Fibroblast of the aortic adventitia (primary cell): ENCODE results near the gene PACRG. TPM values are rescaled to one million over a fixed set of nuclear protein-coding genes. Genes with fewer than 3 reads are reported as not detected.

Source experiments
- DNase-seq: peaks from one replicate; pipeline ENCODE4 v3.0.0-alpha.2; 2010; ENCODE audit warnings: low read depth
- H3K4me3 ChIP-seq: 2 replicates; pipeline ENCODE4 v1.5.1; 2011; ENCODE audit warnings: low read depth, mild to moderate bottlenecking, control low read depth, low read length, moderate library complexity
- total RNA-seq: library from RNA; depleted of rRNA; stranded (reverse); fragments of >200 nt; gene quantifications from 2 replicates; pipeline ENCODE4 v1.2.3, GENCODE V29; 2012; ENCODE audit warnings: low replicate concordance
- TF ChIP-seq, protein P1 (sequence below): IDR thresholded peaks from 2 replicates; pipeline ENCODE4 v1.5.1; 2011; ENCODE audit warnings: mild to moderate bottlenecking, low read length, control low read depth, inconsistent platforms; ENCODE audit not compliant: insufficient read depth

PACRG gene
- total RNA-seq, 1 donor = 0.63 TPM

DNA sequence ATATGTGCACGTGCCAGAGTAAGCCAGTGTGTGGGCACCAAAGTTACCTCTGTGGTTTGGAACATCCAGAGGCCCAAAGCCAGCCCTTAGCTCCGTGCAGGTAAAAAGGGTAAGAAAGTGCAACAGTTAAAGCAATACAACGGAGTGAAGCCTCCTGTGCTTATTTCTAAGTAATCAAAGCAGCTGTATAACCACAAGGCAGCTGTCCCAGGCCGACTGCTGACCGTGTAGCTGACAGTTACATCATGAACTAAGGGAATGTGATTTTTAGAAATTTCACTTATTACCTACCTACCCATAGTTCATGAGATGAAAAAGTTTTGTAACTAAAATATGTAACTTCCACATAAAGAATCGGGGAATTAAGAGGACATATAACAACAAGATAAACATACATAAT, 565.5 kb downstream of the PACRG start:
- H3K4me3 ChIP-seq = no peak overlapping the region
- TF ChIP-seq, protein P1, sequence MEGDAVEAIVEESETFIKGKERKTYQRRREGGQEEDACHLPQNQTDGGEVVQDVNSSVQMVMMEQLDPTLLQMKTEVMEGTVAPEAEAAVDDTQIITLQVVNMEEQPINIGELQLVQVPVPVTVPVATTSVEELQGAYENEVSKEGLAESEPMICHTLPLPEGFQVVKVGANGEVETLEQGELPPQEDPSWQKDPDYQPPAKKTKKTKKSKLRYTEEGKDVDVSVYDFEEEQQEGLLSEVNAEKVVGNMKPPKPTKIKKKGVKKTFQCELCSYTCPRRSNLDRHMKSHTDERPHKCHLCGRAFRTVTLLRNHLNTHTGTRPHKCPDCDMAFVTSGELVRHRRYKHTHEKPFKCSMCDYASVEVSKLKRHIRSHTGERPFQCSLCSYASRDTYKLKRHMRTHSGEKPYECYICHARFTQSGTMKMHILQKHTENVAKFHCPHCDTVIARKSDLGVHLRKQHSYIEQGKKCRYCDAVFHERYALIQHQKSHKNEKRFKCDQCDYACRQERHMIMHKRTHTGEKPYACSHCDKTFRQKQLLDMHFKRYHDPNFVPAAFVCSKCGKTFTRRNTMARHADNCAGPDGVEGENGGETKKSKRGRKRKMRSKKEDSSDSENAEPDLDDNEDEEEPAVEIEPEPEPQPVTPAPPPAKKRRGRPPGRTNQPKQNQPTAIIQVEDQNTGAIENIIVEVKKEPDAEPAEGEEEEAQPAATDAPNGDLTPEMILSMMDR = no peak
- DNase-seq = no peak

DNA sequence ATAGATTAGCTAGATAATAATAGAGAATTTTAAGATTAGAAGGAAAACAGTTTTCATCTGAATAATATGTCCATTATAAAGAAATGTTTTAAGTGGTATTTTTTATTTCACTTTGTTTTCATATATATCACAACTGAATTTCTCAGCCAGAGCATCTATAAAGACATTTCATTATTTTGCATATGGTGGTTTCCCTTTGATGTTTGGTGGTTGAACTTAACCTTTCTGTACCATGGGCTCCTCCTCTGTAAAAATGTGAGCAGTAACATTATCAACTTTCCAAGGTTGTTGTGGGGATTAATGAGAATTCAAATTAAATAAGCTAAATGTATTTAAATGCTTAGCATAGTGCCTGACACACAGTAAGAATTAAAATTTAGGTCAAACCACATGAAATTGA, 567.0 kb downstream of the PACRG start:
- H3K4me3 ChIP-seq = no peak overlapping the region
- TF ChIP-seq, protein P1 = no peak
- no peak for DNase-seq

DNA sequence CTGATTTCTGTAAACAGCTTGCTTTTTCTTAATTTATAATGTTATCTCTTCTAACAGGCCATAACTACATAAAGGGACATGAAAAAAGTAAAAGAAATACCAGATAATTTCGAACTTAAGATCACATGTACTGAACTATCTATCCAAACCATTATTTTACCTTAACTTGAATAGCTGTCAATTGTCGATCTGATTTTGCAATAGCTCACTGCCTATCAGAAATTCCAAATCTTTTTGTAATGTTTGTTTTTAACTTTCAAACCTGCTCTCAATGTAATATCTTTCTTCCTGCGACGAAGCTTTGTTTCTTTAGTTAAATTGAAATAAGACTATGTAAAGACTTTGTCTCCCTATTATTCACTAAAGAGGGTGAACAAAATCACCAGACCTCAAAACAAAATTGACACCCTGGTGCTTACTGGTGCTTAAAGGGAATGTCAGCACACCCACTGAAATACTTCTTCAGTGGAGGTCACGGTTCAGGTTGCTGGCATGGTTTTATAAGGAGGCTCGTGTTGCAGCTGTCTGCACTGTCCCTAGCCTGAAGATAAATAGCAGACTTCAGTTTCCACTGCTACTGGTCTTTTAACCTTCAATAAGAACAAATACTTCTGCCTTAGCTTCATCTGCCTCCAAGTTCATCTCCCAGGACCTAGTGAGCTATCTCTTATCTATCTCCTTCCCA, 569.2 kb downstream of the PACRG start:
- no peak for DNase-seq
- H3K4me3 ChIP-seq = no peak overlapping the region
- TF ChIP-seq, protein P1 = no peak

DNA sequence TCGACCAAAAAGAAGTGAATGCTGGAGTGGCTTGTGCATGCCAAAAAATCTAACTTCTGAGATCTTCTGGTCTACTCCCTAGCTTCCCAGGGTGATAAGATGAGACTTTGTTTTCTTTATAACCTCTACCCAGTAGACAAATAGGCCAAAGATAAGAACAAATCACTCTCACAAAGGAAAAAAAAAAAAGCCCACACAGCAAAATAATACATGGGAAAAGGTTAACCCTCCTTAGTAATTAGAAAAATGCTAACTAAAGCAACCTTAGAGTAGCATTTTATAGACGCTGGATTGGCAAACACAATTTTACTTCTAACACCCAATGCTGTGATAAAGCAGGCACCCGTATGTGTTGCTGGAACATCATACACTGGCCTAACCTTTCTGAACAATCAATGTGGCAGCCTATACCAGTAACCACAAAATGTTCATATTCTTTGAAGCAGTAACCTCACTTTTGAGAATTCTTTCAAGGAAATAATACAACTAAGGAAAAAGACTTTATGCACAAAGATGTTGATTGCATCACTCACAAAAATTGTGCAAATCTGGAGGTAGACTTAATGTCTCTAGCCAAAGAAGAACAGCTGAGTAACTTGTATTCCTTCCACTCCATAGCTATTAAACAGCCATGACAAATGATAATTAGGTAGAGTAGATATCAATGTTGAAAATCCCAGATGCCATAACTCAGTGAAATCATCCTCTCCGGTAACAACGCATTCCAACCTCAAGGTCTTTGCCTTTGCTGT, 570.5 kb downstream of the PACRG start:
- no peak overlapping the region for H3K4me3 ChIP-seq
- no peak for DNase-seq
- TF ChIP-seq, protein P1 = no peak

DNA sequence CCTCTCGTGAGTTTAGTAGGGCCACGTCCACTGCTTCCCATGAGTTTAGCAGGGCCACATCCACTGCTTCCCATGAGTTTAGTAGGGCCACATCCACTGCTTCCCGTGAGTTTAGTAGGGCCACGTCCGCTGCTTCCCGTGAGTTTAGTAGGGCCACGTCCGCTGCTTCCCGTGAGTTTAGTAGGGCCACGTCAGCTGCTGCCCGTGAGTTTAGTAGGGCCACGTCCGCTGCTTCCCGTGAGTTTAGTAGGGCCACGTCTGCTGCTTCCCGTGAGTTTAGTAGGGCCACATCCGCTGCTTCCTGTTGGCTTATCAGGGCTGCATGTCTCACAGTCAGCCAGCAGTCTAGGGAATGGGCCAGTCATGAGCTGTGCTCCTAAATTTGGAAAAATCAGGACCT, 573.1 kb downstream of the PACRG start:
- no peak overlapping the region for H3K4me3 ChIP-seq
- TF ChIP-seq, protein P1 = no peak
- no peak for DNase-seq

DNA sequence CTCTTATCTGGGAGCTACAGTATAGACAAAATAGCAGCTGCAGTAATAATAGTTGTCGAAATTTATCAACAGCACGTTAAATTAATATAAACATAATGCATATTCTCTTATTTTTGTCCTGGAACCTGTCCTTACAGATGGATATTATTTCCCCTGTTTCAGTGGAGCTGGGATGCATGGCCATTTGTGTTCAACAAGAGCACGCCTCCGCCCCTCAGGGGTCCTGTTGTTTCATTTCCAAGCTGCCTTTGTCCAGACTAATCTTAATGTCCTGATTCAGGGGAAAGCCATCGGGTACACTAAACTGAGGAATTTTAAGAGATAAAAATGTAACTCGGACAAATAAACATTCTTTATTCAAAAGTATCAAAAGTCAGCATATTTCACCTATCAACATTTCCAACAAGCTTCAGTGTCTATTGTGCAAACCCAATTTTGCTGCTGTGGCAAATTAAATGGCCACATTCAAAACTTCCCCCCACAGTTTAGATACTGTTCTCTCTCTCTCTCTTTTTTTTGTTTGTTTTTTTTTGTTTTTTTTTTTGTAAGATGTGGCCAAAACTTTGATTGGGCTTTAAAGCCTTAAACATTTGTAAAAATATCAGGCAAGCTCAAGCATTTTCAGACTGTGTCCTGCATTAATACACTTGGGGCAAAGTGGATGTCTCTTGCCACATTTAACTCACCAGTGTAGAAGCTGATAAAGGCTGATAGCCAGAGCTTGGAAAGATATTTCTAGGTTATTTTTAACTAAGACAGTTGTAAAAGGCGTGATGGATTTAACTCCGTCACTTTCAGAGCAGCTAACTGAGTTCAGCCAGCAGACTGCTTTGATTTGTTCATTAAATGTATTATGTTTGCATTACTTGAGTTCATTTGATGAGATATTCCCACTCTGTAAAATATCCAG, 574.2 kb downstream of the PACRG start:
- TF ChIP-seq, protein P1 = no peak
- no peak for DNase-seq
- H3K4me3 ChIP-seq = no peak overlapping the region
